Neural crest cell (in vitro differentiated cells): Measurements from ENCODE around the gene OSBPL6. TPM values are rescaled to one million over a fixed set of nuclear protein-coding genes. Genes with fewer than 3 reads are reported as not detected.

Experiments
- DNase-seq: peaks from one replicate; pipeline ENCODE4 v3.0.0; 2021; ENCODE audit warnings: low read depth, mixed read lengths, low spot score
- H3K27ac Mint-ChIP-seq: one replicate; pipeline ENCODE4 v1.8.0; 2021; ENCODE audit warnings: mild to moderate bottlenecking, mixed read lengths; ENCODE audit not compliant: unreplicated experiment
- H3K27me3 Mint-ChIP-seq: 2 replicates; pipeline ENCODE4 v1.8.0; 2021; ENCODE audit warnings: low read depth, mild to moderate bottlenecking, mixed read lengths
- H3K36me3 Mint-ChIP-seq: 2 replicates; pipeline ENCODE4 v1.8.0; 2021; ENCODE audit warnings: low read depth, mild to moderate bottlenecking, mixed read lengths
- H3K4me1 Mint-ChIP-seq: 2 replicates; pipeline ENCODE4 v1.8.0; 2021; ENCODE audit warnings: mixed read lengths
- H3K4me3 Mint-ChIP-seq: one replicate; pipeline ENCODE4 v1.8.0; 2021; ENCODE audit warnings: mild to moderate bottlenecking, mixed read lengths
- H3K9me3 Mint-ChIP-seq: 2 replicates; pipeline ENCODE4 v1.8.0; 2021; ENCODE audit warnings: mixed read lengths
- CTCF ChIP-seq: fragments of 200-600 bp; sonication (generic); conservative IDR thresholded peaks from 2 replicates; pipeline ENCODE4 v1.5.0; 2021; ENCODE audit warnings: antibody characterized with exemption, mild to moderate bottlenecking
- total RNA-seq: library from RNA; stranded (reverse); gene quantifications from 2 replicates; pipeline ENCODE4 v1.2.1, GENCODE V29; 2021

Gene OSBPL6
- total RNA-seq, 1 donor from 2014 or later = 10.8 TPM

DNA sequence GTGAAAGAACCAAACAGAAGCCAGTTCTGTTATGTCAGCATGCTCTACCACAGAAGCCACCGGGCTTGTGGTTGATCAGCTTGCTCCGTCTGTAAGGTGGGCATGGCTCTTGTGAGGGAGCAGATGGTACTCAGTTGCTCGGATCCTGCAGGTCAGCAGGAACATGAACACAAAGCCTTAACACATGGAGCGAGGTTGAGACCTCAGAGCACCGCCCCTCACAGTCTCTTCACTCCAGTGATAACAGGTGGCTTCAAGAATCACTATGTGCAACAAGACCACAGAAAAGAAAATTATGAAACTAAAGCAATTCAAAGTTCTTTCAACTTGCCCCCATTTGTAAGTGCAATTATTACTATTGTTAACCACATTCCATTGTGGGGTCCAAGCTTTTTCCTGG is 72.1 kb downstream of the OSBPL6 start:
- H3K36me3 Mint-ChIP-seq = no peaks in the 10 kb centered on the region
- H3K4me3 Mint-ChIP-seq = no peak overlapping the region
- no peak for TF ChIP-seq CTCF
- no peaks in the 10 kb centered on the region for H3K27me3 Mint-ChIP-seq
- H3K4me1 Mint-ChIP-seq = peaks cover 4% of the 10 kb centered on the region
- H3K27ac Mint-ChIP-seq = peak overlapping the region; percentile 44
- no peak for DNase-seq
- H3K9me3 Mint-ChIP-seq = no peaks in the 10 kb centered on the region

DNA sequence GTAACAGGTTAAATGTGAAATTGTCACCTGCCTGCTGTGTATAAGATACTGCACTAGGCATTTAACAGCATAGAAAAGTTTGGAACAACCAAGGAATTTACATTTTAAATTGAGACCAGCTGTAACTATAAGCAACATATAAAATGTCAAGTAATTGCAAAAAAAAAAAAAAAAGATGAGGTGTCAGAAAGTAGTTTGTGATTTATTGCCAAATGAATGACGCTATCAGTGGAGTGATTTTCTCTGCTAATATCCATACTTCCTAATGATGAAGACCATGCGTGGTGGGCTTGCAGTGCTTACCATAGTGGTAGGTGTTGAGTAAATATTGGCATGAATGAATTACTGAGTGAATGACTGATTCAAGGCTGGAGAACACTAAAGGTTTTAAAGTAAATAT is 73.3 kb downstream of the OSBPL6 start:
- peaks cover 4% of the 10 kb centered on the region for H3K4me1 Mint-ChIP-seq

DNA sequence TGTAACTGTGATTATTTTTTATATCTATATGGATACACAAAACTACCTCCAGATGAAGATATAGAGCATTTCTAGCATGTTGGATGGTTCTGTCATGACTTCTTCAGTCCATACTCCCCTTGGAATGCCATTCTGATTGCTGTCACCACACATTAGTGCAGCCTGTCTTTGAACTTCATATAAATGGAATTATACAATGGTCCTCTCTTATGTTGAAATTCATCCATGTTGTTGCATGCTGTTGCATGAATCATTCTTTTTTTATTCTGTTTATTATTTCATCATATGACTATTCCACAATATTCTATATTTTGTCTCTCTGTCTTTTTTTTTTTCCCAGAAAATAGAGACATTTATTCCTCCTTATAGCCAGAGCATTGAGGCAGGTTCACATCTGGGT is 74.1 kb downstream of the OSBPL6 start:
- no peak for TF ChIP-seq CTCF
- H3K27ac Mint-ChIP-seq = no peak overlapping the region
- no peak overlapping the region for H3K4me3 Mint-ChIP-seq
- H3K4me1 Mint-ChIP-seq = peaks cover 4% of the 10 kb centered on the region
- H3K27me3 Mint-ChIP-seq = no peaks in the 10 kb centered on the region
- no peaks in the 10 kb centered on the region for H3K36me3 Mint-ChIP-seq
- no peaks in the 10 kb centered on the region for H3K9me3 Mint-ChIP-seq
- DNase-seq = no peak

More for the DNA sequence above, 73.3 kb downstream of the OSBPL6 start:
- Mint-ChIP-seq H3K27ac (no peak overlapping the region), H3K36me3 (no peaks in the 10 kb centered on the region), H3K4me3 (no peak overlapping the region), H3K9me3 (no peaks in the 10 kb centered on the region), H3K27me3 (no peaks in the 10 kb centered on the region)
- DNase-seq = no peak
- TF ChIP-seq CTCF = no peak

GRCh38 chr2:178269438-178270224 is 75.3 kb downstream of the OSBPL6 start:
- no peak for TF ChIP-seq CTCF
- DNase-seq = no peak
- H3K4me3 Mint-ChIP-seq = no peak overlapping the region
- H3K36me3 Mint-ChIP-seq = no peaks in the 10 kb centered on the region
- H3K27ac Mint-ChIP-seq = no peak overlapping the region
- H3K4me1 Mint-ChIP-seq = peaks cover 4% of the 10 kb centered on the region
- H3K9me3 Mint-ChIP-seq = no peaks in the 10 kb centered on the region
- H3K27me3 Mint-ChIP-seq = no peaks in the 10 kb centered on the region

DNA sequence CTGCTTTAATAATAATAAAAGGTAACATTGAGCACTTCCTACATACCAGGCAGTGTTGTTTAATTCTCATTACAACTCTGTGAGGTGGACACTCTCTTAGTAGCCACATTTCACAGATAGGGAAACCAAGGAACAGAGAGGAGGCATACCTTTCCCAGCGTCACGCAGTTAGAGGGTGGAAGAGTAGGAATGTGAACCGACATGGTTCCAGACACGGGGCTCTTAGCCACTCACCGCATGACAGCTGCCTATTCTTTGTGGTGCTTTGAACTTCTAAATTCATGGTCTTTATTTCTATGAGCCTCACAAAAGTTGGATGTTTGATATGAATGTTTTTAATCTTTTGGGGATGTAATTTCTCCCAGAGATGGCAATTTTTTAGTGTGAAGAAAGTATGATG is 76.0 kb downstream of the OSBPL6 start:
- Mint-ChIP-seq H3K36me3 (no peaks in the 10 kb centered on the region), H3K27me3 (no peaks in the 10 kb centered on the region), H3K4me1 (peaks cover 4% of the 10 kb centered on the region), H3K9me3 (no peaks in the 10 kb centered on the region), H3K4me3 (no peak overlapping the region), H3K27ac (no peak overlapping the region)
- no peak for DNase-seq
- TF ChIP-seq CTCF = no peak
